HG02840 (cell line): Measurements from ENCODE around the gene MTSS2.

Source experiments
- ATAC-seq: cut with Tn5 transposase; IDR thresholded peaks from one replicate; pipeline ENCODE4 v1.9.1; 2021; ENCODE audit warnings: mild to moderate bottlenecking, moderate library complexity, moderate number of reproducible peaks; ENCODE audit not compliant: unreplicated experiment, low FRiP score

The MTSS2 gene

GRCh38 chr16:70688246-70688742 is 2.4 kb upstream of the MTSS2 start:
- no peak for ATAC-seq

GRCh38 chr16:70687671-70688245 is 1.9 kb upstream of the MTSS2 start:
- no peak for ATAC-seq

GRCh38 chr16:70687102-70687511 is 1.3 kb upstream of the MTSS2 start:
- no peak for ATAC-seq

- no peak for ATAC-seq
Measured at GRCh38 chr16:70686376-70687101, 686 bp upstream of the MTSS2 start.

- ATAC-seq, result no peak
Measured at GRCh38 chr16:70685061-70685937, 554 bp downstream of the MTSS2 start.

GRCh38 chr16:70684146-70685060 is 1.4 kb downstream of the MTSS2 start:
- ATAC-seq, result no peak

GRCh38 chr16:70683146-70683944 is 2.5 kb downstream of the MTSS2 start:
- ATAC-seq, result no peak

- no peak for ATAC-seq
Measured at GRCh38 chr16:70682239-70683145, 3.4 kb downstream of the MTSS2 start.

GRCh38 chr16:70681382-70682238 is 4.2 kb downstream of the MTSS2 start:
- no peak for ATAC-seq

GRCh38 chr16:70680495-70681381 is 5.1 kb downstream of the MTSS2 start:
- no peak for ATAC-seq

GRCh38 chr16:70679671-70680494 is 6.0 kb downstream of the MTSS2 start:
- ATAC-seq, result no peak

GRCh38 chr16:70678898-70679670 is 6.8 kb downstream of the MTSS2 start:
- ATAC-seq, result no peak

GRCh38 chr16:70678121-70678897 is 7.5 kb downstream of the MTSS2 start:
- no peak for ATAC-seq

- no peak for ATAC-seq
Measured at GRCh38 chr16:70677499-70678120, 8.2 kb downstream of the MTSS2 start.
